Measurements from ENCODE around the gene TMC6.
"Not testable (repeated sequence)": the region's sequence is repeated elsewhere in the genome, so short reads cannot be mapped to it uniquely, and the experiment has no call there.

Gene TMC6

DNA sequence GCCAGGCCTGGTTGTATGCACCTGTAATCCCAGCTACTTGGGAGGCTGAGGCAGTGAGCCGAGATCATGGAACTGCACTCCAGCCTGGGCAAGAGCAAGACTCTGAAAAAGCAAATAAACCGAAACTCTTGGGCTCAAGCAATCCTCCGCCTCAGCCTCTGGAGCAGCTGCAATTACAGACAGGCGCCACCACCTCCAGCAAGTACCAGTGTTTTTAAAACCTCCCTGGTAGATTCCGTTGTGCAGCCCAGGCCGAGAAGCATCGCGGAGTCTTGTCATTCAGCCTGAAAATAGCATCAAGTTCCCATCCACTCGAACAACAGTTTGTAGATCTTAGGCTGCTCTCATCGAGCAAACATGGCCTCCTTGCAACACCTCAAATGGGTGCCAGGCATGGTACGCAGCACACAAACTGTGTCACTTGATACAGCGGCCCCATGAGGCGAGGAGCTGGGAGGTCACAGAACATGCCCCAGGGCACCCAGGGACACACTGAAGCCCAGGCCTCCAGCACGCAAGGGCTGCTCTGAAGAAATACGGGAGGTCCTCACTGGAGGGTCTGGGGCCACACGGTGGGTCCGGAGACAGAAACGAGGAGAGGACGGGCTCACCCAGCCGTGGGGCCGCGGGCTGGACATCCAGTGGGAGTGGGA is 18.1 kb downstream of the TMC6 start:
- no peak for DNase-seq (ENCODE audit: low spot score)

DNA sequence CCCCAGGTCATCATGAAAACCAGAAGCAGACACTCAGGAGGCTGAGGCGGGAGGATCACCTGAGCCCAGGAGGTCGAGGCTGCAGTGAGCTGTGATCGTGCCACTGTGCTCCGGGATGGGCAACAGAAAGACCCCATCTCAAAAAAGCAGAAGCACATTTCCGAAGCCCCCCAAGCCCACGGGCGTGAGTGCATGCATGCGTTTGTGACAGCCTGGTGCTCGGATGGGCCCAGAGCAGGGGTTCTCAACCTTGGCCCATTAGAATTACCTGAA is 19.1 kb downstream of the TMC6 start:
- DNase-seq (ENCODE audit: low spot score) = no peak

DNA sequence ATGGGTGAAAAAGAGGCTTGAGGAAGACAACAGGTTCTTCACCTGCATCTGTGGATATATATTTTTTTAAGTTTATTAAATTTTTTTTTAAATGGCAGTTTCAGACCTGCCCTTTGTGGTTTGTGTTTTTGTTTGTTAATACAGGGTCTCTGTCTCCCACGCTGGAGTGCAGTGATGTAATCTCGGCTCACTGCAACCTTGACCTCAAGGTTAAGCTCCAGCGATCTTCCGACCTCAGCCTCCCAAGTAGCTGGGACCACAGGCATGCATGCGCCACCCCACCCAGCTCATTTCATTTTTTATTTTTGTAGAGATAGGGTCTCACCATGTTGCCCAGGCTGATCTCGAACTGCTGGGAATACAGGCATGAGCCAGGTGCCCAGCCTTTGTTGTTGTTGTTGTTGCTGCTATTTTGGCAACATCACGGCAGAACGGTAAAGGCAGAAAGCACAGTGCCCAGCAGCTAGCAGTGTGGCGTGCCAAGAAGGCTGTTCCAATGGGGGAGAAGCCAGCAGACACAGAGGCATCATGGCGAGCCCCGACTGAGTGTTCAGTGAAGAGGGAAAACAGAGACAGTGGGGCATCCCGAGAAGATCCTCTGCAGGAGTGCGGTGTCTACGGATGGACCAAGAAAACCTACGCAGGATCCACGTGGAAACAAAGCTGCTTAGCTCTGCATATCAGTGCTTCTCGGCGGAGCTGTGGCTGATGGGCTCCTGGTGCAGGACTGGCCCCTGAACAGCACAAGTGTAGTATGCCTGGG is 19.6 kb downstream of the TMC6 start:
- DNase-seq (ENCODE audit: low spot score) = no peak

DNA sequence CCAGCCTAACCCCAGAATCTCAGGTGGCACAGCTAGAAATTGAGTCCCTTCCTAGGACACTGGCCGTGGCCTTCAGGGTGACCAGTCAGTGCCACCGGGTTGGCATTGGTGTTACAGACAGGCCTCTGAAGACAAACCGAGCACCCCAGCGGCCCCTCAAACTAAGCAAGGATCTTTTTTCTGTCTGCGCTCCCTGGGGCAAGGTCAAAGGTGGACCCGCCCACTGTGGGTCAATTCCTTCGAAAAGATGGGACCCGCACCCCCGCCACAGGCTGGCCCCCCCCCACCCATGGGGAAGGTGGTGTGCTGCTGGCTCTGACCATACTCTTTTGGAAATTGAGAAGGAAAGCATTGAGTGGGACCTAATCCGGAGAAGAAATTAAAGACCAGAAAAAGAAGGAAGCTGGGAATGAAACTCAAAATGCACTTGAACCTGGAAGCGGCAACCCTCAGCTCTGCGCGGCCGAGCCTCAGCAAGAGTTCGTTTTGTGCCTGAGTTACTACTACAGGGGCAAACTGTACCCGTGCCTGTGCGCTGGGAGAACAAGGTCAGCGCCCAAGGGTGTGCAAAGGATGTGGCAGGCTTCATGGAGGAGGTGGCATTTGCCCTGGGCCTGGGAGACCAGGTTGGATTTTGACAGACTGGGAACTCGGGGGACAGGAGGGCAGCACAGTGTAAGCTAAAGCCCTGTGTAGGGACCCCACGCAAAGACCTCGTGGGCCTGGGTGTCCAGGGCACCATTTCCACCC is 20.4 kb downstream of the TMC6 start:
- DNase-seq (ENCODE audit: low spot score) = no peak

DNA sequence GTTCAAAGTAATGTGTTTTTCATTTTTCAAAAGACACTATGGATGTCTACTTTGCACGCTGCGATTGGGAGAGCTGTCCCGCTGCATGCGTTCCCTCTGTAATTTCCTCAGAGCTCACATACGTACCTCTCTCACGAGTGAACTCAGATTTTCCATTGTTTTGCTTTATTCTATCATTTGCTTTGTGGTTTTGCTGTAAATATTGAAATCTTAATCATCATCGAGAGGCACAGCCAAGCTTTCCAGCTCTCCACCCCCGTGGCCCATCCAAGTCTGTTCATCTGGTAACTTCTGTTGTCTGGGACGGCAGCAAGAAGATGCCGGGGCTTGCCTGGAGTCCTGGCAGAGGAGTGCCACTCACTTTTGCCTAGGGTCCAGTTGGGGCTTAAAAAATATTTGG is 21.1 kb downstream of the TMC6 start:
- no peak for DNase-seq (ENCODE audit: low spot score)

DNA sequence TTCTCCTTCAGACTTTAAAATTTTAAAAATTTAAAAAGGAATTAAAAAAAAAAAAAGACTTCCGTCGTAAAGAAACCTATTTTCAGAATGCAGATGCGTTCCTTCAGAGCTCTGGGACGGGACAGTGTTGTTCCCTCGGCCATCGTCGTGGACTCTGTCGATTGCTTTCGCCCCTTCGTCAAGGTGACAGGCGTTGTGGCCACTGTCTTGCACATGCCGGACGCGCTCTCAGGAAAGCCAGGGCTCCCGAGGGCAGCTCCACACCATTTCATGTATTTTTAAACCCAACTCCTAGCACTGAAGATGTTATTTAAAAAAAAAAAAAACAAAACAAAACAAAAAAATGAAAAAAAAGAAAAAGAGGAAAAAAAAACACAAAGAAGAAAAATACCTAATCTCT is 22.3 kb downstream of the TMC6 start:
- DNase-seq (ENCODE audit: low spot score) = no peak

DNA sequence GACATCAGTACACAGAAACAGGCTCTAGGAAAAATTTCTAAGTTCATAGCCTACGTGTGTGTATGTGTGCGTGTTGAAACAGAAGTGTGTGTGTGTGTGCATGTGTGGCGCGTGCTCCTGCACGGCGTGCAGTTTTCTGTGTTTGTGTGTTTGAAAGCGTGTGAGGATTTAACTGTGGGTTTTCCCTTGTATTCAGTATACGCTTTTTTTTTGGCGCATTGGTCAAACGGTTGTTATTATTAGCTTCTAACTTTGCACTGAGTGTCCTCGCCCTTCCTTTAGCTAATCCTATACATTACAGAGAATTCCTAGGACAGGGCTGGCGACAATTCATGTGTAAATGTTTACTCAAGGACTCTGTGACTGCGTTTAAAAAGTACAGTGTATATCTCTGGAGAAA is 23.0 kb downstream of the TMC6 start:
- no peak for DNase-seq (ENCODE audit: low spot score)

DNA sequence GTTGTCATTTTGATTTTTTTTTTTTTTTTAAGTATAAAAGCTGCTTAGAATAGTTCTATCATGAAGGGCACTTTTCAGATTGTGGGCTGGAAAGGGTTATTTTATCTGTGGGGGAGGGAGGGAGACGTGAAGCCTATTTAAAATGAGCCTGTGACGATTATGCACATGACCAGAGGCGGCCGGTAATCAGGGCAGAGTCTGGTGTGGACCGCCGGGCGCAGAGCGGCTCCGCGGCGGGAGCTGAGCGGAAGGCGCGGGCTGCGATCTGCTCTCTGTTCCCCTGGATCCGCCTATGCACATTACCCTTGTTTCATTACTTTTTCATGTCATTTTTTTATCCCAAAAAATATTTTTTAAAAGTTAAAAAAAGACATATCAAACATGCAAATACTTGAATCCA is 23.5 kb downstream of the TMC6 start:
- peak; percentile 62 for DNase-seq (ENCODE audit: low spot score)

DNA sequence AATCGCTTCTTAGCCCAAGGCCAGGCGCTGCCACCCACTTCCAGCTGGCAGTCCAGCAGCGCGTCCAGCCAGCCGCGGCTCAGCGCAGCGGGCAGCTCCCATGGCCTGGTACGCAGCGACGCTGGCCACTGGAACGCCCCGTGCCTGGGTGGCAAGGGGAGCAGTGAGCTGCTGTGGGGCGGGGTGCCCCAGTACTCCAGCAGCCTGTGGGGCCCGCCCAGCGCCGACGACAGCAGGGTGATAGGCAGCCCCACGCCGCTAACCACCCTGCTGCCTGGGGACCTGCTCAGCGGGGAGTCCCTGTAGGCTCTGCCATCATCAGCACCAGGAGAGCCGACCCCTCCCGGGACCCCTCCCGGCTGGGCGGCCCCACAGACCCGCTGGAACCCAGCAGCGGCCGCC is 24.0 kb downstream of the TMC6 start:
- DNase-seq (ENCODE audit: low spot score) = no peak

DNA sequence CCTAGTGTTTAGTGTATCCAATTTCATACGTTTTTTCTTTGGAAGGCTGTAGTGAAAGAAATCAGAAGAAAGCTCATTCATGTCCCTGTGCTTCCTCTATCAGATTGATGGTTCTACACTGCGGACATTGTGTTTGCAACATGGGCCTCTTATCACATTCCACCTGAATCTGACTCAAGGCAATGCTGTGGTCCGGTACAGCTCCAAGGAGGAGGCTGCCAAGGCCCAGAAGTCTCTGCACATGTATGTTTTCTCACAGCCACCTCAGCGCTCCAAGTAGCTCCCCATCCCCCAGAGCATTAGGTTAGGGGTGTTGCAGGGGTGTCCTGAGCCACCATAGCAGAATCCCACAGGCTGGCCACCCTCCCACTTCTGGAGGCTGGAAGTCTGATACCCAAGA is 25.2 kb downstream of the TMC6 start:
- DNase-seq (ENCODE audit: low spot score) = no peak

DNA sequence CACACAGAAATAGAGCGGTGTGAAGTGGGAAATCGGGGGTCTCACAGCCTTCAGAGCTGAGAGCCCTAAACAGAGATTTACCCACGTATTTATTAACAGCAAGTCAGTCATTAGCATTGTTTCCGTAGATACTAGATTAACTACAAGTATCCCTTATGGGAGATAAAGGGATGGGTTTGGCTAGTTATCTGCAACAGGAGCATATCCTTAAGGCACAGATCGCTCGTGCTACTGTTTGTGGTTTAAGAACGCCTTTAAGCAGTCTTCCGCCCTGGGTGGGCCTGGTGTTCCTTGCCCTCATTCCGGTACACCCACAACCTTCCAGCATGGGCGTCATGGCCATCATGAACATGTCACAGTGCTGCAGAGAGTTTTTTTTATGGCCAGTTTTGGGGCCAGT is 27.0 kb downstream of the TMC6 start:
- no peak for DNase-seq (ENCODE audit: low spot score)

DNA sequence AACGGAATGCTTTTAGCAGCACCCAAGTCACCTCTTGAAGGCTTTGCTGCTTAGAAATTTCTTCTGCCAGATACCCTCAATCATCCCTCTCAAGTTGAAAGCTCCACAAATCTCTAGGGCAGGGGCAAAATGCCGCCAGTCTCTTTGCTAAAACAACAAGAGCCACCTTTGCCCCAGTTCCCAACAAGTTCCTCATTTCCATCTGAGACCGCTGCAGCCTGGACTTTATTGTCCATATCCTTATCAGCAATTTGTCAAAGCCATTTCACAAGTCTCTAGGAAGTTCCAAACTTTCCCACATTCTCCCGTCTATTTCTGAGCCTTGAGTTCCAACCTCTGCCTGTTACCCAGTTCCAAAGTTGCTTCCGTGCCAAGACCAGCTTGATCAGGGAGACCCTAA is 27.4 kb downstream of the TMC6 start:
- no peak for DNase-seq (ENCODE audit: low spot score)

DNA sequence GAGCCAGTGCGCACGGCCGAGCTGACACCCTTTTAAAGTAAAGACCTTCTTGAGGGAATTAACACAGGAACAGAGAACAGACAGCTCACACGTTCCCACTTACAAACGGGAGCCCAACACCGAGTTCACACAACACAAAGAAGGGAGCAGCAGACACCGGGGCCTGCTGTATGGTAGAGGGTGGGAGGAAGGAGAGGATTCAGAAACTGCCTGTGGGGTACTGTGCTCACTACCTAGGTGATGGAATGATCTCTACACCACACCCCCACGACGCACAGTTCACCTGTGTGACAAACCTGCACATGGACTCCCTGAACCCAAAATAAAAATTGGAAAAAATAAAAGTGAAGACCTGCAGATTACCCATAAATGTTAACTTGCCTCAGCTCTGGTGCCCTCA is 32.5 kb downstream of the TMC6 start:
- no peak for DNase-seq (ENCODE audit: low spot score)

DNA sequence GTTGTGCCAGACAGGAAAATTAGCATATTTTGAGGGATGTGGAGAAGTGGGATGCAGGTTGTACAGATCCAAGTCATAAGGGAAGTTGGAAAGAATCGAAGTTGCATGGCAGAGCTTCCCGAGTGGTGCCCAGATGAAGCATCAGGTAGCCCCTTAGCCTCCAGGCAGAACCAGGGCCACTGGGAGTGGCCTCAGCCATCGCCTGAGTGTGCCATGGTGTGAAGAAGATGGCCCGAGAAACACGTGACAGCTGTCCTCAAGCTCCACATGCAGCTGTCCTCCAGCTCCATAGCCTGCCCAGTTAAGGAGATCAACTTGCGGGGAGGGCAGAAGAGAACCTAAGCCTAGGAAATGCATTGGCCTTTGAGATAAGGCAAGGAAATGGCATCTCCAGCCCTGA is 33.5 kb downstream of the TMC6 start:
- DNase-seq (ENCODE audit: low spot score) = no peak

DNA sequence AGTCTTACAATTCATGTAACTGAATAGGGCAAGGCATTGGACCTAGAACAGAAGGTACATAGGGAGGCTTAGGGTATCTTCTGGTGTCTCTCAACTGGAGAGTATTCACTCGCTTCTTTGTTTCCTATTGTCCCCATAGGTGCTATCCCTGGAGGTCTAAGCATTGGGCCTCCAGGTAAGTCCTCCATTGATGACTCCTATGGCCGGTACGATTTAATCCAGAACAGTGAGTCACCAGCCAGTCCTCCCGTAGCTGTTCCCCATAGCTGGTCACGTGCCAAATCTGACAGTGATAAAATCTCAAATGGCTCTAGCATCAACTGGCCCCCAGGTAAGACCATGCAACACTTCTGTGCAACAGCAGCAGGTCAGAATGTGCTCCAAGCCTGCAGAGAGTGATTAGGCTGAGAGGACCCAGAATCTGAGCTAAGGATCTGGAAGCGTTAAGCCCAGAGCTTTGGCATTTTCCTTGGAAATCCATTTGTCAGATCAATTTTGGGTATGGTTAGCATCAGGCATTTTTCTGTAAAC is 35.7 kb downstream of the TMC6 start:
- no peak for DNase-seq (ENCODE audit: low spot score)

DNA sequence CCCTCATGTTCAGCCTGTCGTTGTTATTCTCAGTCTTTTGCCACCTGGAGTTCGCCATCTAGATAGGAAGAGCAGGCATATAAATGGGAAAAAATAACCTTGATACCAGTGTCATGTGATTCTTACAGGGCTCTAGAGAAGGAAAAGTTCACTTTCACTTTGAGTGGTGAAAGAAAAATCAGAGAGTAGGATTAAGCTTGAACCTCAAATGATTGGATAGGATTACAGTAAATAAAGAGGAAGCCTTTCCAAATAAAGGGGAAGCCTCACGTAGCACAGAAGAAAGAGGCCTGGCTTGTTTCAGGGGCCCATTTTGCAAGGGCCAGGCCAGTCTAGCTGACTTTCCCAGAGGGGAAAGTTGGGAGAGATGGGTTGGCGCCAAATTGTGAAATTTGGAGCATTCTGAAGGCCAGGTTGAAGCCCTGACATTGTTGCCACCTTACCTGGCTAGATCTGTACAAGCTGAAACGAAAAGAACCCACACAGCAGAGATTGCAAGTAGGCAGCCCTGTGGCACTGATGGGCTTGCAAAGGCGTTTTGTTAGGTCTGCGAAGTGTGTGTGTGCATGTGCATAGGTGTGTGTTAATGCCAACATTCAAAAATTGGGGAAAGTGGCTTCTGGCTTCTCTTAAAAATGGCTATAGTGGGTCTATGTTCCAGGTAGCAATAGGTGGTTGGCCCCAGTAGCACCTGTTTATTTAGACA is 38.8 kb downstream of the TMC6 start:
- no peak for DNase-seq (ENCODE audit: low spot score)

DNA sequence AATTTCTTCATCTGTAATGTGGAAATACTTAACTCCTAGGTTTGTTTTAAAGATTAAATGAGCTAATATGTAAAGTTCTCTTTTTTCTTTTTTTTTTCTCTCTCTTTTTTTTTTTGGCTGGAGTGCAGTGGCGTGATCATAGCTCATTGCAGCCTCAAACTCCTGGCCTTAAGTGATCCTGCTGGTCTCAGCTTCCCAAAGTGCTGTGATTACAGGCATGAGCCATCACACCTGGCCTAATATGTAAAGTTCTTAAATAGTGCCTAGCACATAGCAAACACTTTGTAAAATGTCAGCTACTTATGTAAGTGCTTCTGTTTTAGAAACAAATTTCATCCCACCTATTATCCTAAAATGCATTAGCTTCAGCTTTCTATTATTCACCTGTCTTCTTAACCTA is 40.0 kb downstream of the TMC6 start:
- no peak for DNase-seq (ENCODE audit: low spot score)

DNA sequence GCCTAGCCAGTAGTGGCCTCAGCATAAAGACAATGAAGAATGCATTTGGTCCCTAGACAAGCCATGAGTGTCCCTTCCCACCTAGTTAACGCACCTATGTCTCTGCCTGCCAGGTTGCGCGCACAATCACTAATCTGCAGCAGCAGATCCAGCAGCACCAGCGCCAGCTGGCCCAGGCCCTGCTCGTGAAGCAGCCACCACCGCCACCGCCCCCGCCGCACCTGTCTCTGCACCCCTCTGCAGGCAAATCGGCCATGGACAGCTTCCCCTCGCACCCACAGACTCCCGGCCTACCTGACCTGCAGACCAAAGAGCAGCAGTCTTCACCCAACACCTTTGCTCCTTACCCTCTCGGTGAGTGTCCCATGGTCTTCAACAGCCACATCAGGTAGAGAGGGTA is 41.8 kb downstream of the TMC6 start:
- no peak for DNase-seq (ENCODE audit: low spot score)

DNA sequence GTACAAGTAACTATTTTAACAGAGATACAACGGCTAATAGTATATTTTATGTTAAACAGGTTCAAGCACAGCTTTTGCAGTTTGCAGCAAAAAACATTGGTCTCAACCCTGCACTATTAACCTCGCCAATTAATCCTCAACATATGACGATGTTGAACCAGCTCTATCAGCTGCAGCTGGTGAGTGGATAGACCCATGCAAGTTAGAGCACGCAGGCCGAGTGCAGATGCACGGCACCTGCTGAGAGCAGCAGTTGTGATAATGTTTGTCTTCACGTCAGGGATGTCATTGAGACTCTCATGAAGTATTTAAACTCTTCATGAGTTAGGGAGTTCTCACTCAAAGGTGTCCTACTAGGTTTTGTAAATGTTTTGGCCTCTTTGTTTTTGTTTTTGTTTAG is 45.6 kb downstream of the TMC6 start:
- no peak for DNase-seq (ENCODE audit: low spot score)

DNA sequence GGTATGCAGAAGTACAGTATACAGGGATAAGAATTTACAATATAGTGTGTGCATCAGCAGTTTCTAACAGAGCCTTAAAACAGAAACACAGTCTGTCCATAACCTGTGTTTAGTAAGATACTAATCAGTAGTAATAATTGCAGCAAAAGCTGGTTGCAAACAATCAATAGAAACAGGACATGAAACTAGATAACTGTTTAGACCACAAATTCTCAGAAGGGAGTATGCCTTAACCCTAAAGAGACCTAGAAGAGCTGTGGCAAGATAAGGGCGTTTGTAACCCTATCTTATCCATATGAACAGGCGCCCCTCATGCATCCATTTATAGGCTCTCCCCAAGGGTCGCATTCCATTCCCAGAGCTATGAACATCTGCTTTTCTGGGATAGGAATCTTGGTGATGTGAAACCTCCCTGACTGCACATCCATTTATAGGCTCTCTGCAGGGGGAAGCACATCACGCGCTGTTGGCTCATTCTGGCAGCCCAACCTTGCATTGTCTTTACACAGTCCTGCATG is 46.1 kb downstream of the TMC6 start:
- not testable (repeated sequence) for DNase-seq (ENCODE audit: low spot score)

DNA sequence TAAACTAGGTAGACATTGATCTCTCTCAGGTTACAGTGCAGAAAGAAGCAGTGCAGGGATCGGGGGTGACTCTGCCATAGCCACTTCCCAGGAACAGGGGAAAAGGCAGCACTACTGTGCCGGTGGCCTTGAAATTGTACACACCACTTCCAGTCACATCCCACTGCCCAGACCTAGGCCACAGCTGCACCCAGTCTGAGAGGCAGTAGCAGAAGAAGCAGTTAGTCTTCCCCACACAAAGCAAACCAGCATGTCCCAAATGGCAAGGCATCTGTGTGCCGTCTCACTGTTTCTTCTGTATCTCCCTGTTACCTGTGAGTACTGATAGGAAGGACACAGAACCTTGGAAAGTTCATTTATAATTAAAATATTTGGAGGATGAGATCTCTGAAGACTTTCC is 47.0 kb downstream of the TMC6 start:
- no peak for DNase-seq (ENCODE audit: low spot score)

DNA sequence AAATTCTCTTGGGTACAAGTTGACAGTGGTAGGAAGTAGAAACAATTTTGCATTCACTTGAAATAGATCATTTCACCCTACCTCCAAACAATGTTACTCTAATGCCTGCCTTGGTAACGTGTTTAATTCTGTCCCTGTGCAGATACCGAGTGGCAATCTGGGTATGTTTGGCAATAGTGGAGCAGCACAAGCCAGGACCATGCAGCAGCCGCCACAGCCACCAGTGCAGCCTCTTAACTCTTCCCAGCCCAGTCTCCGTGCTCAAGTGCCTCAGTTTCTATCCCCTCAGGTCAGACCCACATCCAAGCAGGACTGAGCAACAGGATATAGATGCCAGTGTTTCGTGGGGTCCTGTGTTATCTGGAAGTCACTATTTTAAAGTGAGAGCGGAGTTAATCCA is 49.3 kb downstream of the TMC6 start:
- DNase-seq (ENCODE audit: low spot score) = no peak

DNA sequence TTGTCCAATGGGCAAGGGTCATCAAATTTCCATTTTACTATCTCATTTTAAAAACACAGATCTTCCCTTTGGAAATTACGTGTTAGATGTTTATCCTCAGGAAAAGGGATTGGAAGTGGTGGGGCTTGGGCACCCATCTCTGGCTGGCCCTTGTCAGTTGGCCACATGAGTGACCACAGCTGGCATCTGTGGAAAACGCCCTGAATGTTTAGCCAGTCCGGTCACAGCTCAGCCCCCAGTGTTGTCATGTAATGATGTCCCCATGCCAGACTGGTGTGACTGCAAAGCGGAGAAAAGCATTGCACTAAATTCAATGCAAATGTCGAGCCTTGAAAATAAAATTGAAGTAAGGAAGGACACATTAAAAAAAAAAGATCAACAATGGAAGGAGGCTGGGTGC is 53.0 kb downstream of the TMC6 start:
- DNase-seq (ENCODE audit: low spot score) = no peak

Measured in COLO829 (cell line).